Osteoblast (primary cell): ENCODE data around the gene VTI1A. TPM values are rescaled to one million over a fixed set of nuclear protein-coding genes. Genes with fewer than 3 reads are reported as not detected.

ENCODE experiments used
- DNase-seq: peaks from one replicate; pipeline ENCODE4 v3.0.0; 2011; ENCODE audit warnings: low spot score, mixed read lengths; ENCODE audit not compliant: insufficient read length; ENCODE audit errors: missing footprints
- H2AFZ ChIP-seq: 2 replicates; pipeline ENCODE4 v1.6.0; 2011; ENCODE audit warnings: mild to moderate bottlenecking, low read length
- H3K27ac ChIP-seq: 2 replicates; pipeline ENCODE4 v1.5.1; 2011; ENCODE audit warnings: mild to moderate bottlenecking, low read depth, low read length, moderate library complexity
- H3K27me3 ChIP-seq: 2 replicates; pipeline ENCODE4 v1.6.0; 2012; ENCODE audit warnings: mild to moderate bottlenecking, control low read depth, inconsistent platforms, low read length, moderate library complexity; ENCODE audit not compliant: insufficient read depth
- H3K36me3 ChIP-seq: 2 replicates; pipeline ENCODE4 v1.5.1; 2011; ENCODE audit warnings: mild to moderate bottlenecking, low read length, control low read depth, moderate library complexity; ENCODE audit not compliant: insufficient read depth
- H3K4me1 ChIP-seq: 2 replicates; pipeline ENCODE4 v1.5.1; 2011; ENCODE audit warnings: mild to moderate bottlenecking, low read length, control low read depth, moderate library complexity; ENCODE audit not compliant: insufficient read depth
- H3K4me2 ChIP-seq: 2 replicates; pipeline ENCODE4 v1.6.0; 2011; ENCODE audit warnings: mild to moderate bottlenecking, low read length; ENCODE audit not compliant: insufficient read depth
- H3K4me3 ChIP-seq: fragments of 200-600 bp; sonication (generic); 3 replicates; pipeline ENCODE4 v1.5.1; 2012; ENCODE audit warnings: mild to moderate bottlenecking, low read length, inconsistent platforms; ENCODE audit not compliant: insufficient read depth
- H3K79me2 ChIP-seq: 2 replicates; pipeline ENCODE4 v1.6.0; 2012; ENCODE audit warnings: mild to moderate bottlenecking, low read length, control low read depth, inconsistent platforms; ENCODE audit not compliant: insufficient read depth
- H3K9me3 ChIP-seq: 2 replicates; pipeline ENCODE4 v1.5.1; 2011; ENCODE audit warnings: low read depth, low read length, control low read depth
- H4K20me1 ChIP-seq: 2 replicates; pipeline ENCODE4 v1.6.0; 2012; ENCODE audit warnings: mild to moderate bottlenecking, low read length, control low read depth; ENCODE audit not compliant: insufficient read depth
- total RNA-seq: library from RNA; depleted of rRNA; stranded (reverse); fragments of >200 nt; gene quantifications from 2 replicates; pipeline ENCODE4 v1.2.3, GENCODE V29; 2012
- TF ChIP-seq, protein P1 (sequence below): IDR thresholded peaks from 2 replicates; pipeline ENCODE4 v1.5.1; 2011; ENCODE audit warnings: mild to moderate bottlenecking, low read depth, low read length, moderate library complexity; ENCODE audit errors: extremely low read depth

VTI1A gene
- total RNA-seq, 1 donor, result 34.7 TPM

DNA sequence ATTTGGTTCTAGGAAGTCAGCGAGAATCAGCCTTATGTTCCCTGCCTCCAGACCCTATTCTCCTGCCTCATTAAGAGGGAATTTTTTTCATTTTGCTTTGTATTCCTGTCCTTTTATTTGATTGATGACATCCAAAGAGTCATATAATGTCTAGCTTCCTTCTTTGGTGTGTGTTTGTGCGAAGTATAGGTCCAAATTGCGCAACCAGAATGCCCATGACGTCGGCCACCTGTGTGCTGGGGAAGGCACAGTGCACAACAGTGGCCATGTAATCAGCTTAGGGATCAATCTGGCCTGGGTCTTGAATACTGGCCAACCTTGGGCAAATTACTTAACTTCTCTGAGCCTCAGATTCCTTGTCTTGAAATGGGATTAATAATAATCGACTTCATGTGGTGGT lies 206.2 kb downstream of the VTI1A start:
- no peaks in the 10 kb centered on the region for H3K27me3 ChIP-seq
- no peak for DNase-seq
- H3K79me2 ChIP-seq, result no peaks in the 10 kb centered on the region
- TF ChIP-seq, protein P1, sequence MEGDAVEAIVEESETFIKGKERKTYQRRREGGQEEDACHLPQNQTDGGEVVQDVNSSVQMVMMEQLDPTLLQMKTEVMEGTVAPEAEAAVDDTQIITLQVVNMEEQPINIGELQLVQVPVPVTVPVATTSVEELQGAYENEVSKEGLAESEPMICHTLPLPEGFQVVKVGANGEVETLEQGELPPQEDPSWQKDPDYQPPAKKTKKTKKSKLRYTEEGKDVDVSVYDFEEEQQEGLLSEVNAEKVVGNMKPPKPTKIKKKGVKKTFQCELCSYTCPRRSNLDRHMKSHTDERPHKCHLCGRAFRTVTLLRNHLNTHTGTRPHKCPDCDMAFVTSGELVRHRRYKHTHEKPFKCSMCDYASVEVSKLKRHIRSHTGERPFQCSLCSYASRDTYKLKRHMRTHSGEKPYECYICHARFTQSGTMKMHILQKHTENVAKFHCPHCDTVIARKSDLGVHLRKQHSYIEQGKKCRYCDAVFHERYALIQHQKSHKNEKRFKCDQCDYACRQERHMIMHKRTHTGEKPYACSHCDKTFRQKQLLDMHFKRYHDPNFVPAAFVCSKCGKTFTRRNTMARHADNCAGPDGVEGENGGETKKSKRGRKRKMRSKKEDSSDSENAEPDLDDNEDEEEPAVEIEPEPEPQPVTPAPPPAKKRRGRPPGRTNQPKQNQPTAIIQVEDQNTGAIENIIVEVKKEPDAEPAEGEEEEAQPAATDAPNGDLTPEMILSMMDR, result no peak
- no peaks in the 10 kb centered on the region for H3K36me3 ChIP-seq
- no peak overlapping the region for H3K4me2 ChIP-seq
- no peaks in the 10 kb centered on the region for H3K9me3 ChIP-seq
- peaks cover 6% of the 10 kb centered on the region for H4K20me1 ChIP-seq
- H3K4me3 ChIP-seq, result no peak overlapping the region
- no peak overlapping the region for H2AFZ ChIP-seq
- H3K27ac ChIP-seq, result no peak overlapping the region
- peaks cover 7% of the 10 kb centered on the region for H3K4me1 ChIP-seq

DNA sequence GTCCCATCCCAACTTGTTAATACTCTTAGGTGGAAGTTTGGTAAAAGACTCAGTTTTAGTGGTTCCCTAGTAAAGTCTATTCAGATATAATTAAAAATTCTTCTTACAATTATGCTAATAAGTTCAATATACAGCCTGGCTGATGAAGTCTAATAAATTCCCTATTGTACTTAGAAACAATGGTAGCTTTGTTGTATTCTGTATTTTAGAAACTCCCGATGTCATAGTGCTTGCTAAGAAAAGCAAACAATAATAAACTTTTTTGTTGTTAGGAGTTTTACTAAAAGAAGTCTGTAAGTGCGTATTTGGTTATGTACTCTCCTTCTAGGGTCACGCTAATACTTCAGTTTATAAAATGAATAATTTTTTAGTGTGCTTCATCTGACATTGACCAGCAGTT lies 206.8 kb downstream of the VTI1A start:
- no peak overlapping the region for H3K4me2 ChIP-seq
- peaks cover 6% of the 10 kb centered on the region for H4K20me1 ChIP-seq
- H3K27ac ChIP-seq, result no peak overlapping the region
- no peak for DNase-seq
- H2AFZ ChIP-seq, result no peak overlapping the region
- H3K36me3 ChIP-seq, result no peaks in the 10 kb centered on the region
- H3K9me3 ChIP-seq, result no peaks in the 10 kb centered on the region
- no peak overlapping the region for H3K4me3 ChIP-seq
- H3K4me1 ChIP-seq, result peaks cover 7% of the 10 kb centered on the region
- H3K27me3 ChIP-seq, result no peaks in the 10 kb centered on the region
- no peaks in the 10 kb centered on the region for H3K79me2 ChIP-seq
- TF ChIP-seq, protein P1, result no peak

DNA sequence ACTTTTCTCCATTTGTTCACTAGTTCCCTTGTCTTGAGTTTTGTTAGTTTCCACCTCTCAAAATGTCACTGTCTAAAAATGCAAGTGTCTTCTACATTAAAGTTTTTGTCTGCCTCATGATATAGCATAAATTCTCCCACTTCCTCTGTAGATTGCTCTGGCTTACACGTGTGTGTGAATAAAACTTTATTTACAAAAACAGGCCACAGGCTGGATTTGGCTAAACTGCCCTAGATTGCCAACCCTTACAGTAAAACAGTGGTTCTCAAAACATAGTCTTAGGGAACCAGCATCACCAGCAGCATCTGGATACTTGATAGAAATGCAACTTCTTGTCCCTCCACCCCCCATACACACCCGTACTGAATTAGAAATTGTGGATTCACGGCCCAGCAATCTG lies 207.8 kb downstream of the VTI1A start:
- Histone ChIP-seq H3K27ac (no peak overlapping the region), H3K4me1 (peaks cover 7% of the 10 kb centered on the region), H3K4me2 (no peak overlapping the region), H3K36me3 (no peaks in the 10 kb centered on the region), H3K4me3 (no peak overlapping the region), H3K27me3 (no peaks in the 10 kb centered on the region), H4K20me1 (peaks cover 6% of the 10 kb centered on the region), H2AFZ (no peak overlapping the region), H3K9me3 (no peaks in the 10 kb centered on the region), H3K79me2 (no peaks in the 10 kb centered on the region)
- TF ChIP-seq, protein P1, result no peak
- DNase-seq, result no peak

DNA sequence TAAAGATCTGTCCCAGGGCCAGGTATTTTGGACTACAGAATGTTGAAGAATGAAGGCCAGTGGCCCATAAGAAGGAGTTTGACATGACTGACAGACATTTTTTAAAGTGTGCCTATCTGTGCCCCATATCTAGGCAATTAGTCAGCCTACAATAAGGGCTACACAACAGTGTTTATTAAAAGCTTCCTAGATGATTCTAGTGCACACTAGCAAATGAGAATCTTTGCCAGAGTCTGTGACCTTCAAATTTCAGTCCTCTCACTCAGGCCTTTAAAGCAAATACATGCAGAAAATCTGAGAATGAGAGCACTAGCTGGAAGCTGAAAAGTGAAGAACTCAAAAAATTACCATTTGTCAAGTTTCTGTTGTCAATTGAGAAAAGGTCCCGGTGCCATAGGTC lies 208.7 kb downstream of the VTI1A start:
- no peak overlapping the region for H3K4me2 ChIP-seq
- no peaks in the 10 kb centered on the region for H3K9me3 ChIP-seq
- no peak overlapping the region for H2AFZ ChIP-seq
- H3K79me2 ChIP-seq, result no peaks in the 10 kb centered on the region
- no peaks in the 10 kb centered on the region for H3K27me3 ChIP-seq
- no peak overlapping the region for H3K27ac ChIP-seq
- DNase-seq, result no peak
- peaks cover 4% of the 10 kb centered on the region for H3K4me1 ChIP-seq
- no peaks in the 10 kb centered on the region for H3K36me3 ChIP-seq
- no peak overlapping the region for H3K4me3 ChIP-seq
- peaks cover 4% of the 10 kb centered on the region for H4K20me1 ChIP-seq
- TF ChIP-seq, protein P1, result no peak
